WI38 (cell line): ENCODE measurements around the gene YES1.
"Not testable (repeated sequence)": the region's sequence is repeated elsewhere in the genome, so short reads cannot be mapped to it uniquely, and the experiment has no call there.

Source experiments
- H3K4me3 ChIP-seq: 2 replicates; pipeline ENCODE4 v1.5.1; 2011; ENCODE audit warnings: low read depth, mild to moderate bottlenecking, control low read depth, low read length
- CTCF ChIP-seq: IDR thresholded peaks from 2 replicates; pipeline ENCODE4 v1.5.1; 2012; ENCODE audit warnings: low read depth, mild to moderate bottlenecking, control low read depth, low read length

YES1 gene

GRCh38 chr18:744832-745597, 67.0 kb downstream of the YES1 start:
- TF ChIP-seq CTCF: no peak

GRCh38 chr18:741931-742512, 70.0 kb downstream of the YES1 start:
- H3K4me3 ChIP-seq: no peak overlapping the region
- peak; percentile 47 for TF ChIP-seq CTCF

More at GRCh38 chr18:744832-745597, 67.0 kb downstream of the YES1 start:
- H3K4me3 ChIP-seq: no peak overlapping the region

- no peak overlapping the region for H3K4me3 ChIP-seq
- TF ChIP-seq CTCF: no peak
These were observed 79.7 kb downstream of the YES1 start for GRCh38 chr18:732371-732770.

GRCh38 chr18:731185-731584, 80.9 kb downstream of the YES1 start:
- H3K4me3 ChIP-seq: no peak overlapping the region
- no peak for TF ChIP-seq CTCF

- no peak for TF ChIP-seq CTCF
- no peak overlapping the region for H3K4me3 ChIP-seq
These were observed 81.3 kb downstream of the YES1 start for GRCh38 chr18:730692-731091.

- H3K4me3 ChIP-seq: not testable (repeated sequence)
- 0 out of 2 replicates have a peak, but pooled peaks have one; percentile 10 for TF ChIP-seq CTCF
These were observed 81.9 kb downstream of the YES1 start for GRCh38 chr18:730120-730519.

GRCh38 chr18:725646-726045, 86.4 kb downstream of the YES1 start:
- no peak for TF ChIP-seq CTCF

More at GRCh38 chr18:725646-726045, 86.4 kb downstream of the YES1 start:
- H3K4me3 ChIP-seq: no peak overlapping the region
